Measurements from ENCODE around the gene SORCS3.

SORCS3 gene

DNA sequence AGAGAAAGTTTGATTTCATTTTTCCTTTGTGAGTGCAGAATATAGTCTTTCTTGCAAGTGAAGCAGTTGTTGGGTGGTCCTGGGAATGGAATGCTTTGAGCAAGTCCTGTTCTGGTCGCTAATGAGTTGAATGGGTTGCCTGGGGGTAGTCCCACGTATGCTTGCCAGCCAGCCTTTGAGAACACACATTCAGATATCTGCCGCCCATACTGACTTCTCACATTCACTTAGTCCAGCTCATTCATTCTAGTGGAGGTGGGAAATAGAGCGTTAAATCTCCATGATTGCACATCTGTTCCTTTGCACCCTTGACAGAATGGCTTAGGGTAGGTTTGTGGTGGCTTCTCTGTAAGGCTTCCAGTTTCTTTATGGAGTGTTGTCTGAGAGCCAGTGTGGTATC, 256.6 kb downstream of the SORCS3 start:
- no peak overlapping the region for H3K27ac ChIP-seq
- no peak for TF ChIP-seq ZFX (IDR thresholded peaks at IDR 0.05)
- TF ChIP-seq, protein P1, sequence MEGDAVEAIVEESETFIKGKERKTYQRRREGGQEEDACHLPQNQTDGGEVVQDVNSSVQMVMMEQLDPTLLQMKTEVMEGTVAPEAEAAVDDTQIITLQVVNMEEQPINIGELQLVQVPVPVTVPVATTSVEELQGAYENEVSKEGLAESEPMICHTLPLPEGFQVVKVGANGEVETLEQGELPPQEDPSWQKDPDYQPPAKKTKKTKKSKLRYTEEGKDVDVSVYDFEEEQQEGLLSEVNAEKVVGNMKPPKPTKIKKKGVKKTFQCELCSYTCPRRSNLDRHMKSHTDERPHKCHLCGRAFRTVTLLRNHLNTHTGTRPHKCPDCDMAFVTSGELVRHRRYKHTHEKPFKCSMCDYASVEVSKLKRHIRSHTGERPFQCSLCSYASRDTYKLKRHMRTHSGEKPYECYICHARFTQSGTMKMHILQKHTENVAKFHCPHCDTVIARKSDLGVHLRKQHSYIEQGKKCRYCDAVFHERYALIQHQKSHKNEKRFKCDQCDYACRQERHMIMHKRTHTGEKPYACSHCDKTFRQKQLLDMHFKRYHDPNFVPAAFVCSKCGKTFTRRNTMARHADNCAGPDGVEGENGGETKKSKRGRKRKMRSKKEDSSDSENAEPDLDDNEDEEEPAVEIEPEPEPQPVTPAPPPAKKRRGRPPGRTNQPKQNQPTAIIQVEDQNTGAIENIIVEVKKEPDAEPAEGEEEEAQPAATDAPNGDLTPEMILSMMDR (conservative IDR thresholded peaks at IDR 0.05) = no peak

DNA sequence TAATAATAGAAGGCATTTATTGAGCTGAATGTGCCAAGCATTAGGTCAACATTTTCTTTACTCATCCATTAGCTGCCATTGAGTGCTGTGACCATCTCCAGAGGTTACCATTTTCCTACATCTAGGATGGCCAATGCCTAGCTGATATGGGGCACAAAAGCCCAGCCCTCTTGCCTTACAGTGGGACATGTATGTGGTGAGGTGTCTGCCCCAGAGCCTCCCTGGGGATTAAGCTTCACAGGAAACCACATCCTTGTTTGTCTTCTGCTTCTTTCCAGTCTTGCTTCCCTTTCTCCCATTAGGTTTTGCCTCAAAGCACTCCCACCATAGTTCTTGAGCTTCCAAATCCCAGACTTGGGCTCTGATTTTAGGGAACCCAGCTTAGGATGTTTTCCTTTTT, 258.7 kb downstream of the SORCS3 start:
- no peak for TF ChIP-seq ZFX (IDR thresholded peaks at IDR 0.05)
- TF ChIP-seq, protein P1 (conservative IDR thresholded peaks at IDR 0.05) = no peak
- H3K27ac ChIP-seq = no peak overlapping the region

DNA sequence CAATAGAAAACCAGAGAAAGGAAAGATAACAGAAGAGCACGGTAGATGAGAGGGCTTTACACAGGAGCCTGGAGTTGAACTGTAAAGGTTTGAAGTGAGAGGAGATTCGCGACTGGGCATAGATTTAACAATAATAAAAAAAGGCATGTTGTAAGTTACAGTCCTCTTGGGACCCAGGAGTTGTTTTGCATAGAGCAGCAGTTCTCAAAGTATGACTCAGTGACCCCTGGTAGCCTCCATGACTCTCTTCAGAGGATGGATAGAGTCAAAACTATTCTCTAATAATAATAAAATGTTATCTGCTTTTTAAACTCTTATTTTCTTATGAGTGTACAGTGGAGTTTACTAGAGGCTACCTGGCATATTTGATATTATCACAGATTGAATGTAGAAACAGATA, 262.3 kb downstream of the SORCS3 start:
- H3K27ac ChIP-seq = no peak overlapping the region
- TF ChIP-seq ZFX (IDR thresholded peaks at IDR 0.05) = no peak
- TF ChIP-seq, protein P1 (conservative IDR thresholded peaks at IDR 0.05) = no peak

DNA sequence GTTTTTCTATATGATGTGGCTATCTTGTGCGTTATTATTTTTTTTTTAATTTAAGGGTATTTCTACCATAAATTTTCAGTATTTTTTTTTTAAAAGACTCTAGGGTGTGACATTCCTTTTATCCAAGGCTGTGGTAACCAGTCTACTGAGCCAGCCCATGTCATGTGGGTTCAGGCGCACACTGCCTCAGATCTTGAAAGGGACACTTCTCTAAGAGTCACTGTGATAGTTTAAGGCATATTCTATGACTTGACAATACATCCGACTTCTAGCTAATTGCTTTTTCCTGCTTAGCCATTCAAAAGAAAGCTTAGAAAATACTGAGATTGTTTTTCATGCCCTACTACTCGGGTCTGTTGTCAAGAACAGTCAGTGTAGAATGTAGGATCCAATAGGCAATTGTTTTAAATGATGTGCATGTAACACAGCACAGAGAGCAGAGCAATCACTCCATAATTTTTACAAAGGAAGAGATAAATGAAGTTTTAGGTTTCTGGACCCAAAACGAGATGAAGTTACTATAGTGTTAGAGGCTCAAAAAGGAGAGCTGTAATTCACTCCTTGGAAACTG, 263.7 kb downstream of the SORCS3 start:
- H3K27ac ChIP-seq = no peak overlapping the region
- TF ChIP-seq ZFX (IDR thresholded peaks at IDR 0.05) = no peak
- TF ChIP-seq, protein P1 (conservative IDR thresholded peaks at IDR 0.05) = no peak

DNA sequence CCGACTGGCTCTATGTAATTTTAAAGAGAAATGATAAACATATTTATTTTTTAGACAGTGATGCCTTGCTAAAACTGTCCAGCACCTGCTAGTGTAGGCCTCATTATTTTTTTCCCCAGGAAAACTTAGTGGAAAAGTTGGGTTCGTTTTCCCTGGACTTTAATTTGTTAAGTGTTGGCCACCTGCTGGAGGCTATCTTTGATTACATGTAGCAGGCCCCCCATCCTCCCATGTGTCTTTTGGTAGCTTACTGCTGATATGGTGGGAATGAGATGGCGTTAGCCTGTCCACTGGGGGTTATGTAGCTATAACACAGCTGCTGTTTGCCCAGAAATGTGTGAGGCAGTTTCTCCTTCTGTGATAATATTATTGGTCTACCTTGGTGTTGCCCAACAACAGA, 265.0 kb downstream of the SORCS3 start:
- TF ChIP-seq, protein P1 (conservative IDR thresholded peaks at IDR 0.05) = no peak
- TF ChIP-seq ZFX (IDR thresholded peaks at IDR 0.05) = no peak
- no peak overlapping the region for H3K27ac ChIP-seq

DNA sequence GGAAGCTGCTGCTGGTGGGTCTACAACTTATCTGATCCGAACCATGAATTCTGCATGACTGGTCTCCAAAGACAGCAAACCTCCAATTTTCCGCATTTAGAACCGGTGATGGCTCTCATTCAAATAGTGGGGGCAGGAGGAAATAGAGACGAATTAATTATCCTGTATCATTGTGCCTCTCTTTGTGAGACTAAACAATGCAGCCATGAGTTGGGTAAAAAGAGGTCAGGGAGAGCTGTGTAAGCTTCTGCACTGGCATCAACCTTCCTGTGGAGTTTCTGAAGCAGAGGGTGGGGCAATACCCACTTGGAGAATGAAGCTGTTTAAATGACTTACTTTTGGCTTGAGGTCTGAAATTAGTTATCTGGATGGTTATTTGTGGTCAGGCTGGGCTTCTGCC, 266.4 kb downstream of the SORCS3 start:
- H3K27ac ChIP-seq = no peak overlapping the region
- TF ChIP-seq, protein P1 (conservative IDR thresholded peaks at IDR 0.05) = no peak
- TF ChIP-seq ZFX (IDR thresholded peaks at IDR 0.05) = no peak

DNA sequence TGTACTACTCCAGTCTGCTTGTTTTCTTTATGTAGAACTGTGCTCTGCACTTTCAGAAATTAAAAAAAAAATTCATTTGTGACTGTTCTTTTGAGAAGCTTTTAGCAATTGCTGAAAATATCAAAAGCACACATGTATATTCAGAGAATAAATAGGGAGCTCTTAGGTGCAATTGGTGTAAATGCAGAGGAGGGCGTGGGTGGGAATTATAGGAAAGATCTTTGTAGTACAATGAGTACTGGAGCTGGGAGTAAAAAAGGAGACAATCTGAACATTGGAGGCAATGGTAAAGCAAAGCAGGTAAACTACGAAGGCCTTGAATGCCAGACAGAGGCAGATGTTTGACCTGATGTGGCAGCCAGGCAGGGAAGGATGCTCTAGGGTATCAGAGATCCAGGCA, 267.5 kb downstream of the SORCS3 start:
- TF ChIP-seq, protein P1 (conservative IDR thresholded peaks at IDR 0.05) = no peak
- TF ChIP-seq ZFX (IDR thresholded peaks at IDR 0.05) = no peak
- no peak overlapping the region for H3K27ac ChIP-seq

All from C4-2B (cell line).